Fibroblast of peridontal ligament (primary cell): ENCODE results near the gene CNTRL.
"Not testable (repeated sequence)": the region's sequence is repeated elsewhere in the genome, so short reads cannot be mapped to it uniquely, and the experiment has no call there.

Experiments used
- DNase-seq: peaks from one replicate; pipeline ENCODE4 v3.0.0-alpha.2; 2010; ENCODE audit errors: extremely low read depth

The CNTRL gene

GRCh38 chr9:121074370-121075250, at the start of gene CNTRL:
Gene CNTRL, plus strand, starts transcription at chr9:121074955. Its CDS starts 13,372 bp downstream, at chr9:121088327.
- DNase-seq, result peak; percentile 74

GRCh38 chr9:121026260-121026691, 48.5 kb upstream of the CNTRL start:
- DNase-seq, result peak; percentile 16

GRCh38 chr9:121026768-121027167, 48.0 kb upstream of the CNTRL start:
- DNase-seq, result no peak

GRCh38 chr9:121028285-121028684, 46.5 kb upstream of the CNTRL start:
- not testable (repeated sequence) for DNase-seq

- no peak for DNase-seq
Observed at GRCh38 chr9:121029469-121029868, 45.3 kb upstream of the CNTRL start.

- no peak for DNase-seq
Observed at GRCh38 chr9:121034529-121034928, 40.2 kb upstream of the CNTRL start.

GRCh38 chr9:121035717-121036116, 39.0 kb upstream of the CNTRL start:
- DNase-seq, result not testable (repeated sequence)

- DNase-seq, result peak; percentile 42
Observed at GRCh38 chr9:121038362-121038761, 36.4 kb upstream of the CNTRL start.

GRCh38 chr9:121038804-121039203, 36.0 kb upstream of the CNTRL start:
- no peak for DNase-seq

GRCh38 chr9:121048175-121048574, 26.6 kb upstream of the CNTRL start:
- DNase-seq, result no peak

GRCh38 chr9:121048618-121049017, 26.1 kb upstream of the CNTRL start:
- DNase-seq, result peak; percentile 65

- no peak for DNase-seq
Observed at GRCh38 chr9:121050128-121050988, 24.4 kb upstream of the CNTRL start, which contains the start of gene C5. Gene C5, minus strand, starts transcription at chr9:121050275. Its CDS starts 29 bp downstream, at chr9:121050246.

GRCh38 chr9:121053544-121053943, 21.2 kb upstream of the CNTRL start:
- no peak for DNase-seq

- peak; percentile 18 for DNase-seq
Observed at GRCh38 chr9:121055642-121056143, 19.1 kb upstream of the CNTRL start.

GRCh38 chr9:121057821-121058220, 16.9 kb upstream of the CNTRL start:
- DNase-seq, result no peak

- no peak for DNase-seq
Observed at GRCh38 chr9:121059513-121059912, 15.2 kb upstream of the CNTRL start.

- peak; percentile 82 for DNase-seq
Observed at GRCh38 chr9:121059998-121060636, 14.6 kb upstream of the CNTRL start.

- no peak for DNase-seq
Observed at GRCh38 chr9:121066850-121067249, 7.9 kb upstream of the CNTRL start.

- DNase-seq, result no peak
Observed at GRCh38 chr9:121067640-121068039, 7.1 kb upstream of the CNTRL start.

- DNase-seq, result no peak
Observed at GRCh38 chr9:121069396-121069795, 5.4 kb upstream of the CNTRL start.

- no peak for DNase-seq
Observed at GRCh38 chr9:121071370-121071755, 3.4 kb upstream of the CNTRL start.
